LNCAP (cell line): ENCODE data around the gene KIF18B.

ENCODE experiments used
- CTCF ChIP-seq: fragments of 450-650 bp; IDR thresholded peaks from 2 replicates; pipeline ENCODE4 v1.5.1; 2017; ENCODE audit warnings: mild to moderate bottlenecking

Gene KIF18B

GRCh38 chr17:44887971-44888954, 59.3 kb downstream of the KIF18B start:
- TF ChIP-seq CTCF = no peak

- no peak for TF ChIP-seq CTCF
These were observed 60.6 kb downstream of the KIF18B start for GRCh38 chr17:44887016-44887415.

- no peak for TF ChIP-seq CTCF
These were observed 62.6 kb downstream of the KIF18B start for GRCh38 chr17:44884941-44885340.

- TF ChIP-seq CTCF = no peak
These were observed 66.4 kb downstream of the KIF18B start for GRCh38 chr17:44881145-44881544.

- no peak for TF ChIP-seq CTCF
These were observed 67.5 kb downstream of the KIF18B start for GRCh38 chr17:44880062-44880461.

- no peak for TF ChIP-seq CTCF
These were observed 68.2 kb downstream of the KIF18B start for GRCh38 chr17:44879376-44879775.

GRCh38 chr17:44878627-44879221, 68.8 kb downstream of the KIF18B start:
- peak; percentile 70 for TF ChIP-seq CTCF
